ENCODE data around the gene SELENOF.

DNA sequence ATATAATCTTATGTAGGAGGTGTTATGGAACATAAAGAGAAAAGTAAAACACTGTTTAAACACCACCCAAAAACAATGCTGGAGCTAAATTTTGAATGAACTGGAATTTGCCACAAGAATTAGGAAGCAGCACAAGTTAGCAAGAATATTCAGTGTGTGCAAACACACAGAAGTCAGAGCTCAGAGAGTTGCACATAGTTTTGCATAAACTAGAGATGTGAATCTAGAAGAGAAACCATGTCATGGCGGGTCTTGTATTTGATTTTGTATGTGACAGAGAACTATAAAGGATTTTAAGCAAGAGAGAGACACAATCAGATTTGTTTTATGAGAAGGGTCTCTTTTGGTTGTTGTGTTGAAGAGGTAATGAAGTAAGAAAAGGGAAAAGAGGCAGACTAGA lies 38.2 kb downstream of the SELENOF start:
- TF ChIP-seq, protein P1, sequence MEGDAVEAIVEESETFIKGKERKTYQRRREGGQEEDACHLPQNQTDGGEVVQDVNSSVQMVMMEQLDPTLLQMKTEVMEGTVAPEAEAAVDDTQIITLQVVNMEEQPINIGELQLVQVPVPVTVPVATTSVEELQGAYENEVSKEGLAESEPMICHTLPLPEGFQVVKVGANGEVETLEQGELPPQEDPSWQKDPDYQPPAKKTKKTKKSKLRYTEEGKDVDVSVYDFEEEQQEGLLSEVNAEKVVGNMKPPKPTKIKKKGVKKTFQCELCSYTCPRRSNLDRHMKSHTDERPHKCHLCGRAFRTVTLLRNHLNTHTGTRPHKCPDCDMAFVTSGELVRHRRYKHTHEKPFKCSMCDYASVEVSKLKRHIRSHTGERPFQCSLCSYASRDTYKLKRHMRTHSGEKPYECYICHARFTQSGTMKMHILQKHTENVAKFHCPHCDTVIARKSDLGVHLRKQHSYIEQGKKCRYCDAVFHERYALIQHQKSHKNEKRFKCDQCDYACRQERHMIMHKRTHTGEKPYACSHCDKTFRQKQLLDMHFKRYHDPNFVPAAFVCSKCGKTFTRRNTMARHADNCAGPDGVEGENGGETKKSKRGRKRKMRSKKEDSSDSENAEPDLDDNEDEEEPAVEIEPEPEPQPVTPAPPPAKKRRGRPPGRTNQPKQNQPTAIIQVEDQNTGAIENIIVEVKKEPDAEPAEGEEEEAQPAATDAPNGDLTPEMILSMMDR (conservative IDR thresholded peaks at IDR 0.05 in 1 of 2, IDR thresholded peaks at IDR 0.05 in 1 of 2; ENCODE audit: extremely low read depth in 1 of 2, insufficient read depth in 1 of 2, low read depth in 1 of 2, low read length in 2 of 2): no peak
- TF ChIP-seq EZH2 (IDR thresholded peaks at IDR 0.05; ENCODE audit: borderline replicate concordance, low read length): no peak
